Gastroesophageal sphincter (tissue), 4 donors: Measurements from ENCODE around the gene OR10K2. TPM values are rescaled to one million over a fixed set of nuclear protein-coding genes. Genes with fewer than 3 reads are reported as not detected.
"Not testable (repeated sequence)": the region's sequence is repeated elsewhere in the genome, so short reads cannot be mapped to it uniquely, and the experiment has no call there.

Experiments used
- ATAC-seq: fragments of 150-250 bp; one replicate; pipeline ENCODE4 v1.9.1; 2016; ENCODE audit warnings: mild to moderate bottlenecking, moderate library complexity
- H3K27ac ChIP-seq, 4 donors: fragments of 200-600 bp; sonication (generic) in 3 of 4; 1 replicate in 3 of 4; 2 replicates in 1 of 4; pipeline ENCODE4 v1.5.1; 2016 to 2019
- H3K27me3 ChIP-seq: fragments of 200-600 bp; sonication (generic); one replicate; pipeline ENCODE4 v1.5.1; 2019
- H3K36me3 ChIP-seq, 2 donors: fragments of 200-600 bp; sonication (generic); one replicate each; pipeline ENCODE4 v1.5.1; 2019; ENCODE audit warnings: control low read depth in 1 of 2
- H3K4me1 ChIP-seq, 3 donors: fragments of 200-600 bp; sonication (generic); 1 replicate in 2 of 3; 2 replicates in 1 of 3; pipeline ENCODE4 v1.5.1; 2016 to 2019; ENCODE audit warnings: control low read depth in 2 of 3
- H3K4me3 ChIP-seq, 2 donors: fragments of 200-600 bp; sonication (generic); one replicate each; pipeline ENCODE4 v1.5.1; 2019; ENCODE audit warnings: mild to moderate bottlenecking in 1 of 2, moderate library complexity in 1 of 2
- H3K9me3 ChIP-seq, 3 donors: fragments of 200-600 bp; sonication (generic); one replicate each; pipeline ENCODE4 v1.5.1; 2017 to 2019; ENCODE audit warnings: control low read depth in 2 of 3
- CTCF ChIP-seq, 4 experiments: fragments of 200-600 bp in 2 of 4; fragments of 450-650 bp in 2 of 4; sonication (generic) in 1 of 4; IDR thresholded peaks; one replicate each; pipeline ENCODE4 v1.5.1; 2017 to 2019; ENCODE audit warnings: antibody characterized with exemption in 4 of 4, mild to moderate bottlenecking in 2 of 4, moderate library complexity in 2 of 4
- EP300 ChIP-seq: sonication (generic); formaldehyde crosslinking; IDR thresholded peaks from one replicate; pipeline ENCODE4 v1.6.1; 2017; ENCODE audit warnings: antibody characterized with exemption, mild to moderate bottlenecking
- POLR2A ChIP-seq, 2 donors: fragments of 450-650 bp; IDR thresholded peaks; one replicate each; pipeline ENCODE4 v1.6.1; 2017; ENCODE audit warnings: antibody characterized with exemption in 2 of 2, mild to moderate bottlenecking in 2 of 2, moderate library complexity in 1 of 2
- POLR2AphosphoS5 ChIP-seq: sonication (generic); formaldehyde crosslinking; IDR thresholded peaks from one replicate; pipeline ENCODE4 v1.6.1; 2017; ENCODE audit warnings: antibody characterized with exemption
- WGBS, 2 donors: methylation state at CpG; one replicate each; pipeline ENCODE4 v1.1.5; 2018; ENCODE audit warnings: low coverage in 1 of 2; 5-methylcytosine and 5-hydroxymethylcytosine counted together
- total RNA-seq, 4 donors: library from RNA; depleted of rRNA; stranded (reverse); fragments of >200 nt; gene quantifications; one replicate each; pipeline ENCODE4 v1.1.0, GENCODE V29; 2016

Gene OR10K2
- total RNA-seq, 4 donors from 2014 or later = not detected

- TF ChIP-seq EP300 (no peak), POLR2A (IDR thresholded peaks at IDR 0.05) (no peak)
- H3K36me3 ChIP-seq = no peaks in the 10 kb centered on the region
- H3K4me3 ChIP-seq = no peak overlapping the region
- WGBS, 2 donors = 67% methylated on average over 1 of the region's 1 CpG
- ATAC-seq = no peak
- H3K4me1 ChIP-seq = no peaks in the 10 kb centered on the region
- H3K9me3 ChIP-seq = peaks cover 0 to 13% (median 0%) of the 10 kb centered on the region in 3 donors
- H3K27me3 ChIP-seq = no peaks in the 10 kb centered on the region
- H3K27ac ChIP-seq = no peak overlapping the region
Observed at GRCh38 chr1:158454537-158454936, 28.5 kb upstream of the OR10K2 start.

GRCh38 chr1:158445376-158445775 lies 19.3 kb upstream of the OR10K2 start:
- no peak for ATAC-seq
- Histone ChIP-seq H3K36me3 (no peaks in the 10 kb centered on the region), H3K4me3 (no peak overlapping the region), H3K4me1 (no peaks in the 10 kb centered on the region), H3K27ac (no peak overlapping the region), H3K27me3 (no peaks in the 10 kb centered on the region), H3K9me3 (no peaks in the 10 kb centered on the region)
- WGBS, 2 donors = 60 to 79% methylated on average over 1 to 4 of the region's 4 CpGs
- TF ChIP-seq POLR2AphosphoS5 (no peak), CTCF (IDR thresholded peaks at IDR 0.05) (no peak), POLR2A (IDR thresholded peaks at IDR 0.05) (no peak), EP300 (no peak)

DNA sequence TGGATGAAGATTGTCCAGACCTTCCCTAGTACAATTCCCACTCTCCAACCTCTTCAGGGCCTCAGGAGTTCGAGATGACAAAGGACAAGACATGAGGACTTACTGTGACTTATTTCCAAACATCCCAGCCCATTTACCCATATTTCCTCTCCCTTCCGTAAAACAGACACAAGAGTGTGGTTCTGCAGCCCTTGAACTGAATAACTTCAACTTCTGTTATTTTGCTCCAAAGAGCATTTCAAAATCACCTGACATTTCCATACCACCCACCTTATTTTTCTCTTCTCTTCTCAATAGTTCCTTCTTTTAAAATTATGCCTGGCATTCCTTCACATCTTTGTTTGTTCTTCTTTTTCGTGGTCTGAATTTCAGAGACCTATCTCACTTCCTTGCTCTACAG lies 8.7 kb upstream of the OR10K2 start:
- TF ChIP-seq CTCF (IDR thresholded peaks at IDR 0.05) = no peak
- no peak for TF ChIP-seq EP300
- no peak for TF ChIP-seq POLR2AphosphoS5
- no peak for TF ChIP-seq POLR2A (IDR thresholded peaks at IDR 0.05)
- WGBS, 2 donors = 39 to 48% methylated on average over 3 of the region's 3 CpGs

DNA sequence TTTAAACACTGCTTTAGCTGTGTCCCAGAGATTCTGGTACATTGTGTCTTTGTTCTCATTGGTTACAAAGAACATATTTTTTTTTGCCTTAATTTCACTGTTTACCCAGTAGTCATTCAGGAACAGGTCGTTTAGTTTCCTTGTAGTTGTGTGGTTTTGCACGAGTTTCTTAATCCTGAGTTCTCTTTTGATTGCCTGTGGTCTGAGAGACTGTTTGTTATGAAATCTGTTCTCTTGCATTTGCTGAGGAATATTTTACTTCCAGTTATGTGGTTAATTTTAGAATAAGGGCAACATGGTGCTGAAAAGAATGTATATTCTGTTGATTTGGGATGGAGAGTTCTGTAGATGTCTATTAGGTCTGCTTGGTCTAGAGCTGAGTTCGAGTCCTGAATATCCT lies 4.1 kb upstream of the OR10K2 start:
- 43 to 52% methylated on average over 3 of the region's 3 CpGs for WGBS, 2 donors

More for the DNA sequence above, 8.7 kb upstream of the OR10K2 start:
- Histone ChIP-seq H3K36me3 (no peaks in the 10 kb centered on the region), H3K4me1 (no peaks in the 10 kb centered on the region), H3K9me3 (peaks cover 0 to 26% (median 0%) of the 10 kb centered on the region in 3 donors), H3K27me3 (peaks cover 13% of the 10 kb centered on the region), H3K4me3 (no peak overlapping the region), H3K27ac (no peak overlapping the region)
- no peak for ATAC-seq

DNA sequence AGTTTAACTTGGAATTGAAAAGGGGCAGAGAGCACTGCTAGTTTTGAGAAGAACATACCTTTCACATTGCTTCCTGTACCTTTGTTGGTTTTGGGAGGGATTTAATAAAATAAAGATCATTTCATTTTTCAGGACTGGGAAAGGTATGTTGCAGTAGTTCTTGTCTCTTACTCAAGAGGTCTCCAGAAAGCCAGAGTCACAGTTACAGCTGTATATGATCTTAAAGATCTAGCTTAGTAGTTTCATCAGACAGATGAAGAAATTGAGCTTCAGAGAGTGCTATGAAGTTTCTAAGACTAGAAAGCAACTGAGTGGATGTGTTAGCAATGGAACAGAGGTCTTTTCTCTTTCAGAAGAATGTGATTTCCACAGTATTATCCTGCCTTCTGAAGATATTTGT lies 1.0 kb downstream of the OR10K2 start:
- H3K4me3 ChIP-seq = no peak overlapping the region
- ATAC-seq = no peak
- H3K27me3 ChIP-seq = no peaks in the 10 kb centered on the region
- TF ChIP-seq CTCF (IDR thresholded peaks at IDR 0.05) (no peak), POLR2A (IDR thresholded peaks at IDR 0.05) (no peak), EP300 (no peak), POLR2AphosphoS5 (no peak)
- H3K4me1 ChIP-seq = no peaks in the 10 kb centered on the region
- H3K36me3 ChIP-seq = no peaks in the 10 kb centered on the region
- no peak overlapping the region for H3K27ac ChIP-seq
- peaks cover 0 to 15% (median 0%) of the 10 kb centered on the region in 3 donors for H3K9me3 ChIP-seq

More for the DNA sequence above, 4.1 kb upstream of the OR10K2 start:
- not testable (repeated sequence) for H3K36me3 ChIP-seq, H3K27ac ChIP-seq, H3K4me1 ChIP-seq, H3K4me3 ChIP-seq, ATAC-seq
- peaks cover 0 to 42% (median 0%) of the 10 kb centered on the region in 3 donors for H3K9me3 ChIP-seq
- peaks cover 13% of the 10 kb centered on the region for H3K27me3 ChIP-seq

- ATAC-seq = no peak
- H3K9me3 ChIP-seq = peaks cover 0 to 3% (median 0%) of the 10 kb centered on the region in 3 donors
- H3K36me3 ChIP-seq = no peaks in the 10 kb centered on the region
- no peak overlapping the region for H3K4me3 ChIP-seq
- H3K27ac ChIP-seq = no peak overlapping the region
- no peaks in the 10 kb centered on the region for H3K4me1 ChIP-seq
- no peaks in the 10 kb centered on the region for H3K27me3 ChIP-seq
- TF ChIP-seq POLR2A (IDR thresholded peaks at IDR 0.05) = no peak
- TF ChIP-seq POLR2AphosphoS5 = no peak
- no peak for TF ChIP-seq CTCF (IDR thresholded peaks at IDR 0.05)
- TF ChIP-seq EP300 = no peak
Observed at GRCh38 chr1:158422212-158422611, 3.8 kb downstream of the OR10K2 start.
